Heart right ventricle (tissue), 16 donors: Measurements from ENCODE around the gene MEG3. TPM values are rescaled to one million over a fixed set of nuclear protein-coding genes. Genes with fewer than 3 reads are reported as not detected.

ENCODE experiments used
- ATAC-seq, 8 donors: fragments of 200-7000 bp; cut with Tn5 transposase; one replicate each; pipeline ENCODE4 v1.9.1; 2020; ENCODE audit warnings: mild to moderate bottlenecking in 8 of 8, moderate library complexity in 8 of 8, moderate number of reproducible peaks in 1 of 8
- DNase-seq, 2 donors: peaks; one replicate each; pipeline ENCODE4 v3.0.0-alpha.2; 2020
- H3K27ac ChIP-seq, 10 donors: fragments of 200-600 bp; sonication (generic) in 2 of 10; one replicate each; pipeline versions ENCODE4 v1.5.0 to v1.8.0; 2020 to 2022; ENCODE audit warnings: mild to moderate bottlenecking in 3 of 10
- H3K27me3 ChIP-seq, 7 donors: fragments of 200-600 bp; one replicate each; pipeline ENCODE4 v1.8.0; 2021 to 2022; ENCODE audit warnings: mild to moderate bottlenecking in 2 of 7
- H3K36me3 ChIP-seq, 9 donors: fragments of 200-600 bp; sonication (generic) in 1 of 9; one replicate each; pipeline versions ENCODE4 v1.5.0 to v1.8.0; 2020 to 2022; ENCODE audit warnings: mild to moderate bottlenecking in 2 of 9
- H3K4me1 ChIP-seq, 9 donors: fragments of 200-600 bp; sonication (generic) in 1 of 9; one replicate each; pipeline versions ENCODE4 v1.5.0 to v1.8.0; 2020 to 2022; ENCODE audit warnings: mild to moderate bottlenecking in 4 of 9
- H3K4me3 ChIP-seq, 10 donors: fragments of 200-600 bp; sonication (generic) in 2 of 10; one replicate each; pipeline versions ENCODE4 v1.5.0 to v1.8.0; 2020 to 2022; ENCODE audit warnings: mild to moderate bottlenecking in 7 of 10, moderate library complexity in 2 of 10
- H3K9me3 ChIP-seq, 11 donors: fragments of 200-600 bp in 10 of 11; sonication (generic) in 2 of 11; one replicate each; pipeline versions ENCODE4 v1.5.0 to v1.8.0; 2013 to 2022; ENCODE audit warnings: mild to moderate bottlenecking in 2 of 11, control low read depth in 1 of 11, moderate library complexity in 1 of 11
- CTCF ChIP-seq, 9 donors: fragments of 200-600 bp; sonication (generic) in 2 of 9; IDR thresholded peaks; one replicate each; pipeline versions ENCODE4 v1.5.0 to v1.8.0; 2021 to 2022; ENCODE audit warnings: antibody characterized with exemption in 9 of 9, mild to moderate bottlenecking in 5 of 9, moderate library complexity in 1 of 9
- WGBS, 2 donors: extraction: QIAGEN DNeasy Blood & Tissue Kit; methylation state at CpG; one replicate each; pipeline ENCODE4 v1.1.7; 2013; ENCODE audit warnings: inconsistent platforms in 1 of 2; 5-methylcytosine and 5-hydroxymethylcytosine counted together
- intact Hi-C, 10 donors: fragments of 100-400 bp; cut with DNase I; formaldehyde crosslinking; loops; one replicate each; pipeline versions ENCODE4 v1.11.1 to v1.14.2; 2022
- polyA plus RNA-seq, 2 donors: library from polyadenylated mRNA; stranded (reverse); fragments of 200-250 nt; gene quantifications; one replicate each; pipeline ENCODE4 v1.2.3, GENCODE V29; 2013
- total RNA-seq, 10 donors: library from RNA; stranded (reverse); fragmentation: NEBNext Ultra II Directional in 3 of 10; extraction: Animal tissue kit (Norgen Biotek cat#: 25700) in 3 of 10; gene quantifications; one replicate each; pipeline versions ENCODE4 v1.2.1 to v1.2.4, GENCODE V29; 2021 to 2023
- donor health status: Arrhythmogenic right ventricular cardiomyopathy.
- donor health status: ischemic (EF 13 %, LVEDD 7.1; RV severe dilation, severe dysfunction).
- donor health status: healthy with polysubstance abuse.
- donor health status: DM: no; HTN: yes; CAD: no.
- donor health status: DM: no; HTN: no; CAD: no.
- donor health status: ischemic (EF 25% LVEDD 6.9; RV normal size, moderate dysfunction).
- donor health status: ischemic (EF 25% LVEDD 5.7; RV mildly dilated, moderate dysfunction).
- donor health status: healthy.
- donor health status: DM: yes; HTN: yes; CAD: no.
- donor health status: Ischemic cardiomyopathy.
- donor health status: ischemic (EF 35%, LVEDD 5.7; RV mildly dilated, moderate dysfunction).
- donor health status: nonischemic (EF 11% LVEDD 7.7; RV severe dilation, severe dysfunction).
- donor health status: DM: yes; HTN: yes; CAD: no.
- donor health status: PGD.
- donor health status: ischemic (EF 29% LVEDD 5.4; RV normal size, mild dysfunction).
- donor health status: nonischemic (EF 23%, LVEDD 6.1; RV moderate dilation, normal function).

The MEG3 gene
- total and polyA plus RNA-seq, 12 donors: 7.7 to 122 (median 12.4) TPM

DNA sequence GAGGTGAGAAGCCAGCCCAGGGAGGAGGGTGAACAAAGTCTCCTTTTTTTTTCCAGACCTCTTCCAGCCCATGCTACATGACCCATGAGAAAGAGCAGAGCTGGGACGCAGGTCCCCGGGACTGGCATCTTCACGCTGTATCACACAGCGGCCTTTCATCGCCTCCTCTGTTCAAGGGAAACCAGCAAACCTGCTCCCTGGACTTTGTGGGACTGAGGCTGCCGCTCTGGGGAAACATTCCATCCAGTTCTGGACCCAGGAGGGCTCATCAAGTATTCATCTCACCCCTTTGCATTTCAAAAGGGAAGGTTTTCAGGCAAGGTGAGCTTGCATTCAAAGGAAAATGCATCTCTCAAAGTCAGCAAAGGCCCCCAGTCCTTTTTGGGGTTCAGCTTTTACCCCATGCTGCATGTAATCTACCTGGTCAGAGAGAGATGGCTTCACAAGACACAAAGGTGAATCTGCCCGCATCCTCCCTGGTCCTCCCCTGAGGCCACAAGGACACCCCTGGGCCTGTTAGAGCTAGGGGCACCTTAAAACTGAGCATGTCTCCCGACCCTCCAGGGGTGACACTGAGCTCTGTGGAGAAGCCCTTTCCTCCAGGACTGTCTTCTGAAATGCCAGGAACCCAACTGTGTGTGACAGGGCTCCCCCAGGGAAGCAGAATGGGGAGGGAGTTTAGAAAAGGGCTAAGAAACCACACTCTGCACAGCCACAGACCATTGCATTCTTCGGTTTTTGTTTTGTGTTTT is 21.2 kb upstream of the MEG3 start:
- DNase-seq (no peak), ATAC-seq (no peak)
- H3K27ac ChIP-seq: no peak overlapping the region
- intact Hi-C loops: no loop called here
- peaks cover 0 to 65% (median 37%) of the 10 kb centered on the region in 7 donors for H3K27me3 ChIP-seq
- H3K4me1 ChIP-seq: no peaks in the 10 kb centered on the region
- H3K9me3 ChIP-seq: peaks cover 0 to 25% (median 0%) of the 10 kb centered on the region in 11 donors
- no peaks in the 10 kb centered on the region for H3K36me3 ChIP-seq
- no peak for TF ChIP-seq CTCF (IDR thresholded peaks at IDR 0.05)
- H3K4me3 ChIP-seq: no peak overlapping the region
- WGBS, 2 donors: 64 to 74% methylated on average over 9 of the region's 9 CpGs

- Histone ChIP-seq H3K9me3 (peaks cover 0 to 39% (median 0%) of the 10 kb centered on the region in 11 donors), H3K4me3 (no peak overlapping the region), H3K4me1 (no peaks in the 10 kb centered on the region), H3K27me3 (peaks cover 0 to 58% (median 37%) of the 10 kb centered on the region in 7 donors), H3K27ac (no peak overlapping the region), H3K36me3 (no peaks in the 10 kb centered on the region)
- intact Hi-C loops: no loop called here
- ATAC-seq (no peak), DNase-seq (no peak)
- TF ChIP-seq CTCF (IDR thresholded peaks at IDR 0.05): no peak
- 60 to 79% methylated on average over 9 of the region's 9 CpGs for WGBS, 2 donors
These were observed 19.5 kb upstream of the MEG3 start for GRCh38 chr14:100806386-100806785.

- Histone ChIP-seq H3K27me3 (peaks cover 0 to 62% (median 37%) of the 10 kb centered on the region in 7 donors), H3K9me3 (peaks cover 0 to 44% (median 0%) of the 10 kb centered on the region in 11 donors), H3K36me3 (no peaks in the 10 kb centered on the region), H3K4me3 (no peak overlapping the region), H3K27ac (no peak overlapping the region), H3K4me1 (no peaks in the 10 kb centered on the region)
- TF ChIP-seq CTCF (IDR thresholded peaks at IDR 0.05): no peak
- ATAC-seq (no peak), DNase-seq (no peak)
- intact Hi-C loops: no loop called here
- 81 to 83% methylated on average over 14 of the region's 14 CpGs for WGBS, 2 donors
These were observed 18.4 kb upstream of the MEG3 start for GRCh38 chr14:100807496-100807895.

DNA sequence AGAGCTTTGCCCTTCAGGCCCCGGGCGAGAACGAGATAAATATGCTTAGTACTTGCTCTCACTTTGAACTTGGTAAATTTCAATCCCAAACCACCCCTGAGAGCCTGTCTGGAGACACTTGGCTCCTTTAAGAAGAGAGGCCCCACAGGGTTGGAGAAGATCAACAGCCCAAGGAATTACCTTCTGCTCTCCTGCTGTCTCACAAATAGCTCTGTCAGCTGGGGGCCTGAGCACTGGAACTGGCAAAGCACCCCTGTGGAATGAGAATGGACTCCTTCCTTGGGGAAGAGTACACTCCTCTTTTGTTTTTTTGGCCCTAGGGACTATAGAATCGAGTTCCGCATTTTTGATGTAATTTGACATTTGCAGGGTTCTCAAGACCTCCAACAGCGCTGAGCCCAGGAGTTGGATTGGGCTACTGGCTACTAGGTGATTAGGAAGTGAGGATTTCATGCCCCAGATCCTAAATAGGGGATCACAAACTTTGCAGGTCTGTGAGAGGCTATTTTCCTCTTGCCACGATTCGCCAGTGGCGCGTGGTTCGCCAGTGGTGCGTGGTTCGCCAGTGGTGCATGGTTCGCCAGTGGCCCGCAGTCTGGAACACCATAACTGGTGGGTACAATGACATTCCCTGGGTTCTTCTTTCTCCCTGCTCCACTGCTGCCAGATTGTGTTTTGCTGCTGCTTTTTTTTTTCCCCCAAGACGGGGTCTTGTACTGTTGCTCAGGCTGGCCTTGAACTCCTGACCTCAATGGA is 17.8 kb upstream of the MEG3 start:
- Histone ChIP-seq H3K27me3 (peaks cover 0 to 66% (median 37%) of the 10 kb centered on the region in 7 donors), H3K27ac (no peak overlapping the region), H3K4me3 (no peak overlapping the region), H3K4me1 (no peaks in the 10 kb centered on the region), H3K9me3 (peaks cover 0 to 44% (median 0%) of the 10 kb centered on the region in 11 donors), H3K36me3 (no peaks in the 10 kb centered on the region)
- intact Hi-C loops: no loop called here
- TF ChIP-seq CTCF (IDR thresholded peaks at IDR 0.05): no peak
- 71 to 74% methylated on average over 16 of the region's 16 CpGs for WGBS, 2 donors
- ATAC-seq (no peak), DNase-seq (no peak)
